GM18868 (cell line): Measurements from ENCODE around the gene SAMM50.

Experiments used
- ATAC-seq: cut with Tn5 transposase; IDR thresholded peaks from one replicate; pipeline ENCODE4 v1.9.1; 2021; ENCODE audit warnings: mild to moderate bottlenecking, moderate library complexity; ENCODE audit not compliant: unreplicated experiment

Gene SAMM50

GRCh38 chr22:43955040-43955882 is at the start of gene SAMM50:
Gene SAMM50 (plus strand): TSS chr22:43955442. CDS start chr22:43955578, 136 bp downstream.
- ATAC-seq, result peak; percentile 88

GRCh38 chr22:43905681-43906080 is 49.6 kb upstream of the SAMM50 start:
- ATAC-seq, result no peak

- no peak for ATAC-seq
Measured at GRCh38 chr22:43909708-43910107, 45.5 kb upstream of the SAMM50 start.

- ATAC-seq, result no peak
Measured at GRCh38 chr22:43910178-43910695, 45.0 kb upstream of the SAMM50 start.

- ATAC-seq, result no peak
Measured at GRCh38 chr22:43911351-43911750, 43.9 kb upstream of the SAMM50 start.

- ATAC-seq, result no peak
Measured at GRCh38 chr22:43917521-43917920, 37.7 kb upstream of the SAMM50 start.

- no peak for ATAC-seq
Measured at GRCh38 chr22:43919106-43919973, 35.9 kb upstream of the SAMM50 start.

GRCh38 chr22:43921370-43921769 is 33.9 kb upstream of the SAMM50 start:
- no peak for ATAC-seq

- no peak for ATAC-seq
Measured at GRCh38 chr22:43922123-43922522, 33.1 kb upstream of the SAMM50 start.

GRCh38 chr22:43923191-43923590 is 32.1 kb upstream of the SAMM50 start:
- ATAC-seq, result no peak

GRCh38 chr22:43923631-43924464 is 31.4 kb upstream of the SAMM50 start, which contains the start of gene PNPLA3:
Gene PNPLA3 (plus strand): TSS chr22:43923805. CDS start chr22:43923912, 107 bp downstream.
- no peak for ATAC-seq

GRCh38 chr22:43924877-43925276 is 30.4 kb upstream of the SAMM50 start:
- ATAC-seq, result no peak

GRCh38 chr22:43925433-43926348 is 29.6 kb upstream of the SAMM50 start:
- ATAC-seq, result no peak

- no peak for ATAC-seq
Measured at GRCh38 chr22:43926349-43926710, 28.9 kb upstream of the SAMM50 start.

- no peak for ATAC-seq
Measured at GRCh38 chr22:43928468-43928867, 26.8 kb upstream of the SAMM50 start.

GRCh38 chr22:43928908-43929307 is 26.3 kb upstream of the SAMM50 start:
- ATAC-seq, result no peak

- no peak for ATAC-seq
Measured at GRCh38 chr22:43931771-43932170, 23.5 kb upstream of the SAMM50 start.

- ATAC-seq, result no peak
Measured at GRCh38 chr22:43941449-43941848, 13.8 kb upstream of the SAMM50 start.

GRCh38 chr22:43944670-43945430 is 10.4 kb upstream of the SAMM50 start:
- ATAC-seq, result no peak
